NOMO-1 treated with DMSO at 0.1 percent for 48 hours (cell line): ENCODE results near the gene SLC25A12.
A peak's percentile ranks its signal among the peaks of the same experiment; 100 is the strongest.
"Not testable (repeated sequence)": the region's sequence is repeated elsewhere in the genome, so short reads cannot be mapped to it uniquely, and the experiment has no call there.

Source experiments
- DNase-seq: peaks from one replicate; lab custom pipeline; 2025; ENCODE audit not compliant: unreplicated experiment; lab: John Stamatoyannopoulos, UW

SLC25A12 gene

DNA sequence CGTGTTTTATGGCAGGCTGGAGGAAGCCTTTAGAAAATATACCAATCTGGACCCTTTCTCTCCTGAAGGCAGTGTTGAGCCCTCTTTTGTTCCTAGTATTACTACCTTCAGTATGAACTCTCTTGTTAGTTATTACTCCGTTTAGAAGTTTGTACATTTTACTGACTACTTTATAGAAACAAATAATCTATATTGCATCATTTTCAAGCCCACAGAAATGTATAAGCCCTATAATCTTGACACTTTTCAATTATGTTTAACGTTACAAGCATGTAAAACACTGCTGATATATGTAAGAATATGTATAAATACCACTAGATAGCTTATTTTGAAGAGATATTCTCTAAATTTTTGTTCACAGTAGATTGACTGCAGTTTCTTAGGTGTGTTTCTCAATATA, 64.0 kb downstream of the SLC25A12 start:
- DNase-seq = no peak

DNA sequence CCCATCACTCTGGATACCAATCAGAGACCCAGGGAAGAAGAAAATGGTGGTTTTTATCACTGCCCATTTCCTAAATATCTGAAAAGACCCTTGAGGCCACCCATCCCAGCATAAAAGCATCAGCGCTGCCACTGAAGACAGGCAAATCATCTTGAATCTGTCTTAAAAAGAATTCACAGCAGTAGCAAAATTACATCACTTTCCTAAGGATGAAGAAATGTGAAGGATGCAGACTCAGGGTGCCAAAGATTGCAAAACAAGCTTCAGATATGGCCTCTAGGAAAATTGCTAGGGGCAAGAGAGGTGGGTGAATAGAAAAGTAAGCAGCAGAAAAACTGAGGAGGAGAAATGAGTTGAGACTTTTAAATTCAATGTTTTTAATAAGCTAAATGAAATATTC, 70.0 kb downstream of the SLC25A12 start:
- peak; percentile 51 for DNase-seq

DNA sequence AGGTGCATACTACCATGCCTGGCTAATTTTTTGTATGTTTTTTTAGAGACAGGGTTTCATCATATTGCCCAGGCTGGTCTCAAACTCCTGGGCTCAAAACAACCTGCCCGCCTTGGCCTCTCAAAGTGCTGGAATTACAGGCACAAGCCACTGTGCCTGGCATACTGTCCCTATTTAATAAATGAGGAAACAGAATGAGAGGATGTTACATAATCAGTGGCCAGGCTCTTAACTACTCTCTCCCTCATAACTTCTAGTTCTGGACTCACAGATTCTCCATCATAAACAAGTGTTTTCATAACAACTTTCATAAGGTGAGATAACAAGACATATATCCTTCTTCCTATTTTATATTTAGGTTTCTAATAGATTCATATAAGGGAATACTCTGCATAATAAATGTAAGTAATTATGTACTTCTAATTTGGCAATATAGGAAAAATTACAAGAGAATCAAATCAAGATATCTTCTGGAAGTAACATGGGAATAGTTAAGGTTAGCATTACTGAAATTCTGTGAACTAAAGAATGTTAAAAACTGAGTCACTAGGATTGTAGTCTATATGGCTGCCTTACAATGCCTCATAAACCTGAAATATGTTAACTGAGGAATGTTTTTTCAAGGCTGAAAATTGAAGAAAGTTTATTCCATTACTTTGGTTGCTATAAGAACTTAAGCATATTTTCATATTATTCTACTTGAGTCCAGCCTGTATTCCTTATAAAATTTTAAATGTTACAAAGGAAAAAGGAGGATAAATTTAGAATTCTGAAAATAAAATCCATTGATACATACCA, 71.3 kb downstream of the SLC25A12 start:
- peak; percentile 71 for DNase-seq

DNA sequence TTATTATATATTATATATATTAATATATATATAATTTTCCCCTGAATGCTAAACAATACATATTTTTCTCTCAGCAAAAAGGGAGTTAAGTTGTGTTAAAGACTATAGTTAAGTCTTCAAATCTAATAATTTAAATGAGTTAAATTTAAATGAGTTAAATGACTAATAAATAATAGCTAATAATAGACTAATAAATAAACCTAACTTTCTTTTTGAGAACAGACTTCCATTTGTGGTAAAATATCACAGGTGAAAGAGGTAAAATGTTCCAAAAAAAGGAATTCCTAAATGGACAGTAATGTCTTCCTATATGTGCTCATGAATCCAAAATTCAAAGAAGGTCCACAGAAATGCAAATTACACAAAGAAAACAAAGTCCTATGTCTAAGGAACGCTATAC, 74.6 kb downstream of the SLC25A12 start:
- no peak for DNase-seq

DNA sequence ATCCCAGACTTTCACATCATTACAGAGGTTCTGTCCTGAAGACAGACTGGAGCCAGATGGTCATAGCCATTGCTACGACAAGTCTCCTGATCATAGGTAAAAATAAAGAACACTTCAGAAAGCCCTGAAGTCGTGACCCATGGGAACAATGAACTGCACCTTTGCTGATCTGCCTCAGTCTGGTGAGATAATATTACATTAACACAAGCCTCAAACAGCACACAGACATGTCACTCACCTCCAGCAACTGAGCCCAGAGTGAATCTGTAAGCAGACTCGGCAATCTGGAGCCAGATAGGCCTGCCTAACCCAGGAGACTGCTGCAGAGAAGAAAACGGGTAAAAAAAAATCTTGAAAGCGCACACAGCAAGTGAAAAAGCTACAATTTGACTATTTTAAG, 79.2 kb downstream of the SLC25A12 start:
- DNase-seq = no peak

DNA sequence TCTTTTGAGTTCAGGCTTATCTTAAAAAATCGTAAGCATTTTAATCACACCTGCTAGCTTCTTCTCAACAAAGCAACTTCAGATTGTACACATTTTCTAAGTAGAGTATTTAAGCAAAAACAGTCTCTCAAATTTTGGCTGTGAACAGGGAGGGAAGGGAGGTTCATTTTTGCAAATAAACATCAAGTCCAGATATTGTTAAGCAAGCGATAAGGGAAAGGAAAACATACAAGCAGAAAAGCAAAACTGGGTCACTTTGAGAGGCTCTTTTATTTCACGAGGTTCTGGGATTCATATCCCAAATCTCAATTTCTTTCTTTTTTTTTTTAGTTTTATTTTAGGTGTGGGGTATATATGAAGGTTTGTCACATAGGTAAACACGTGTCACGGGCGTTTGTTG, 79.9 kb downstream of the SLC25A12 start:
- no peak for DNase-seq

DNA sequence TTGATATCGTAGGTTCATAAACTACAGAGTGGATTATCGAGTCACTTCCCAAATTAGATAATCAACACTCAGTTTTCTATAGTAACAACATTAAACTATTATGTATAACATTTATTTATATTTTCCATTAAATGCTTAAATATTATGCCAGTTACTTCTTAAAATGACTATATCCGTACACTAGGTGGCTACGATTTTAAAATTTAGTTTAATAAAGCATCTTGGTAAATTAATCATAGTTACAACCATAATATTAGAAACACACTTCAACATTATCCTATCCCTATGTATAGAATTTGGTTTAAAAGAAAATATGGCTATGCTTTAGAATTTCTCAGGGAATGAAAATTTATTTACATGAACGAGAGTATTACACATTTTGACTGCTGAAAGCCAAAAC, 80.3 kb downstream of the SLC25A12 start:
- no peak for DNase-seq

DNA sequence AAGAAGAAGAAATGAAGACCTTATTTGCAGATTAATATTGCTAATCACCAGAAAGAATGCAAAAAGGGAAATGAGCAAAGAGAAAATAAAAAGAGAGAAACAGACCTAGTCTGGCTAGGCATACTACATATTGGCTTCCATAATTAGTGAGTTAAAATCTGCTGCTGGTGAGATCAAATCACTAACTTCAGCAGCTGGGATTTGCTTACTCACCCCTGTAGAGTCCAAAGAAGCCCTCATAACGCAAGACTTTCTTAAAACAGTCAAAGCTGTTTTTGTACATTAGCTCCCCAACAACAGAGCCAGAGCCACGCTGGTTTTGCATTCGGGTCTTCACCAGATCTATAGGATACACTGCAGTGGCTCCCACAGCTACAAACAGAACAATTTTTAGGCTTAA, 80.9 kb downstream of the SLC25A12 start:
- DNase-seq = no peak

DNA sequence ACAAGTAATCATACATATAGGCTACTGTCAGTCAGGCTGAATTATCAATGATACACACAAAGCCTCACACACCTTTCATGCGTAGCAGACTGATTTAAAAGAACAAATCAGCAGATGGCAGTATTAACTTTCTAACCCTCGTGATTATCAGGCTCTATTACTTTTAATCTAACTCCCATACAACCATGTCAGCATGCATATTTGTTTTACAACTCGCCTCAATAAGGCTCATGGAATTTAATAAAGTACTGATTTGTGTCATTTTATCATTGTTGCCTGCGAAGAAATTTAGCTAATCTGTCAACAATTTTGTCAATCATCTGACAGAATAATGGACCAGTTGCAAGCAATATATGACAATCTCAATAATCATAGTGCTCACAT, 82.8 kb downstream of the SLC25A12 start:
- DNase-seq = no peak

DNA sequence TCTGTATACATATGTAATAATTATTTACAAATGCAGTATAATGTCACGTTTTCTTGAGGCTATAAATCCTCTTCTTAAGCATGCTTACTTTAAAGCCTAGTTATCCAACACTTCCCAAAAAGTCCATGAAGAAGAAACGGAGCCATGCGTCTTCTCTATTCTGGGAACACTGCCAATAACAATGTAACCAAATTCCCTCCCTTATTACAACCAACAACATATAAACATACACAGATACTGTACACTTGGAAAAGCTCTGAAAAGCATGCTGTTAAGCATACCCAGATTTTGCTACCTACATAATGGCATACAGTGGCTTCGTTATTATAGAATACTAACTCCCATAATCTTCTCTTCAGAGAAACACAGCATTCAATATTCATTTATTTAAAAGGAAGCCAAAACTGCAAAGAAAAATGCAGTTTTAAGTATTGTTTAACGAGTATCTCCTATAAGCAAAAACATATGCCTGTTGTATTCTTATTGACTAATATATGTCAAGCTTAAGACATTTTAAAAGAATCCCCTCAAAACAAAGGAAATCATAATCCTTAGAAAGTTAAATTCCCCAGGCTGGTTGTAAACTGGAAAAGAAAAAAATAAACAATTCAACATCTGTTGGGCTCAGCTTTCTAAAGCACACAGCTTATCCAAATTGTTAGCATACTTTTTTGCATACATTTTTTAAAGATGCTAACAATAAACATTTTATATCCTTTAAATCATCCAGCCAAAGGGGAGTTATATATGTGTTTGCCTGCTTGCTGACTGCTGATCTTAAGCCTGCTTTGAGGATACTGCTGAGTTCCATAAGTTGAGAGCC, 83.4 kb downstream of the SLC25A12 start:
- no peak for DNase-seq

DNA sequence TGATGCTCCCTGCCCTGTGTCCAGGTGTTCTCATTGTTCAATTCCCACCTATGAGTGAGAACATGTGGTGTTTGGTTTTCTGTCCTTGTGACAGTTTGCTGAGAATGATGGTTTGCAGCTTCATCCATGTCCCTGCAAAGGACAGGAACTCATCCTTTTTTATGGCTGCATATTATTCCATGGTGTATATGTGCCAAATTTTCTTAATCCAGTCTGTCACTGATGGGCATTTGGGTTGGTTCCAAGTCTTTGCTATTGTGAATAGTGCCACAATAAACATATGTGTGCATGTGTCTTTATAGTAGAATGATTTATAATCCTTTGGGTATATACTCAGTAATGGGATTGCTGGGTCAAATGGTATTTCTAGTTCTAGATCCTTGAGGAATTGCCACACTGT, 85.2 kb downstream of the SLC25A12 start:
- not testable (repeated sequence) for DNase-seq

DNA sequence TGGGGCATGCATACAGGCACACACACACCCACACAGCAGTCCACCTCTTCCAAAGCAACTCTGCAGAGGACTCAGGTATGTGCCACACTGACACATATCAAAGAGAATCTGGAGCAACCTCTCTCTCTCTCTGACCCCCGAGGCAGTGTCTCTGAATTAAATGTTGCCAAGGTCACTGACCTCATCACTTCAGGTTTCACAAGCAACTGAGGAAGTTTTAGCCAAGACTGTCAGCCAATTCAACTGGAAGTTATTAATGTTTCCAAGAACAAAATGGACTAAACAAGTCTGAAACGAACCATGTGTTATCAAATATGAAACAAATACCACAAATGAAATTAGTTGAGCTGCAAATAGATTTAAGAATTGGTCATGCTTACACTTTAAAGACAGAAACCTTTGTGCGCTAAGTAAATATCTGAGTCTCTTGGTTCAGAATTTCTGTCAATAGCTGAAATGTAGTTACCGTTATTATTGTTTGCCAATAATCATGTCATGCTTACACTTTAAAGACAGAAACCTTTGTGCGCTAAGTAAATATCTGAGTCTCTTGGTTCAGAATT, 86.1 kb downstream of the SLC25A12 start:
- no peak for DNase-seq

DNA sequence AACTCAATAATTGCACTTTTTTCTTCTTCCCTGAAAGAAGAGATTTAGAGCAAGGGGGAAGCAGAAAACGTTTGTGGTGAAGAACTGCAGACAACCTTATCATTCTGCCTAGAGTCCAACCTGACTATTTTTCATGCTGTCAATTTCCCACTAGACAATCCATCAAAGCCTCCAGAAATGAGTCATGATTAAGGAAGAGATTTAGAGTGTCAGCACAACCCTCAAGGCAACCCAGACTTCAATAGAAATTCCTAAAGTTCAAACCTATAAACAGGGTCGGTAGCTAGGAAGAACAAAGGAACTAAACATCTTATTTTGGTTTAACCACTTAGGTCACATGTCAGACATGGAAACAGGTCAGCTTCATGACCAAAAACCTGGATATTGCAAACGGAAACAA, 86.9 kb downstream of the SLC25A12 start:
- no peak for DNase-seq

DNA sequence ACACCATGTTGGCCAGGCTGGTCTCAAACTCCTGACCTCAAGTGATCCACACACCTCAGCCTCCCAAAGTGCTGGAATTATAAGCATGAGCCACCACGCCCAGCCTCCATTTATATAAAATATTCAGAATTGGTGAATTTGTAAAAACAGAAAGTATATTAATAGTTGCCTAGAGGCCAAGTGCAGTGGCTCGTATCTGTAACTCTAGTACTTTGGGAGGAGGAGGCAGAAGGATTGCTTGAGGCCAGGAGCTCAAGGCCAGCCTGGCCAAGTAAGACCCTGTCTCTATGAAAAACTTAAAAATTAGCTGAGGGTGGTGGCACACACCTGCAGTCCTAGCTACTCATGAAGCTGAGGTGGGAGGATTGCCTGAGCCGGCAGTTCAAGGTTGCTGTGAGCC, 89.6 kb downstream of the SLC25A12 start:
- DNase-seq = no peak

DNA sequence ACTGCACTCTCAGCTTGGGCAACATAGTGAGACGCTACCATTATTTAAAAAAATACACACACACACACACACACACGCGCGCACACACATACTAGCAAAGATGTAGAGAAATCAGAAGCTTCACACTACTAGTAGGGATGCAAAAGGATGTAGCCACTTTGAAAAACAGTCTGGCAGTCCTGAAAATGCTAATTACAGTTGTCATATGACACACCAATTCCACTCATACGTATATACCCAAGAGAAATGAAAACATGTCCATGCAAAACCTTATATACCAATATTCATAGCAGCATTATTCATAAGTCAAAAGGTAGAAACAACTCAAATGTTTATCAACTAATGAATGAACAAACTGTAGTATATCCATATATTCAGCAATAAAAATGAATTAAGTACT, 90.3 kb downstream of the SLC25A12 start:
- no peak for DNase-seq

DNA sequence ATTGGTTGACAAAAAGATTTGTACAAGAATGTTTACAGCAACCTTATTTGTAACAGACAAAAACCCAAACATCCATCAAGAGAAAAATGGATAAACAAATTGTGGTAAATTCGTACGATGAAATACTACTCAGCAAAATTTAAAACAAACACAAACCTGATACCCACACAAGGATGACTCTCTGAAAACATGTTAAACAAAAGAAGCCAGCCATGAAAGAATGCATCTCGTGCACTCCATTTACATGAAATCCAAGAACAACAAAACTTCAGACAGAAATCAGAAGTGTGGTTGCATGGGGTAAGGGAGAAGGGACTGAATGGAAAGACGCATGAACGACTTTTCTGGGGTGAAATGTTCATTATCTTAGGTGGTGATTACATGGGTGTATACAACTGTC, 93.4 kb downstream of the SLC25A12 start:
- DNase-seq = no peak

DNA sequence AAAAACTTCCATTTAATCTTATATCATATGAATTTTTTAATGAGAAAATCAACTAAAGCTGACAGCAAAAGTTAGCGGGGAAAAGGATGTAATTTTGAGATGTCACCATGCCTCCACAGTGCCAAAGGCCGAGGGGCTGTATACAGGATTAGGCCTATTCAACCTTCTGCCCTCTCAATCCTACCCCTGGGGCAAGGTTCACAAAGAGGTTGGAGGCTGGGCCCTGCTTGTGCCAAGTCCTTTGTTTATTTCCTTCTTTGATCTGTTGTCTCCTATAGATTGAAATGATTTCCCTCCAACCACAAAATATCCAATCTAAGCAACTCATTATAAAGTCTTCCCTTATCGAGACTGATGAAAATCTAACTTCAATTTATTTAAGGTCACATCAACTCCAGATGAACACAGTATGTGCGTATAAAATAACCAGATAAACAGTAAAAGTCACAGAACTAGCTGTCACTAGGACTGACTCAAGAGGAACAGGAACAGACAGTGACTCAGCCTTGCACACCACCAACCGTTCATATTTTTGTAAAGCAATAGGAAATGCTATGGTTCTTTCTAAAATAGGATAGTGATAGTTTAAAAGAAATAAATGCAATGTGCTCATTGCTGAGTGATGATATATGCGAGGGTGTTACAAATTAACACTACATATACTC, 95.8 kb downstream of the SLC25A12 start:
- peak; percentile 93 for DNase-seq

DNA sequence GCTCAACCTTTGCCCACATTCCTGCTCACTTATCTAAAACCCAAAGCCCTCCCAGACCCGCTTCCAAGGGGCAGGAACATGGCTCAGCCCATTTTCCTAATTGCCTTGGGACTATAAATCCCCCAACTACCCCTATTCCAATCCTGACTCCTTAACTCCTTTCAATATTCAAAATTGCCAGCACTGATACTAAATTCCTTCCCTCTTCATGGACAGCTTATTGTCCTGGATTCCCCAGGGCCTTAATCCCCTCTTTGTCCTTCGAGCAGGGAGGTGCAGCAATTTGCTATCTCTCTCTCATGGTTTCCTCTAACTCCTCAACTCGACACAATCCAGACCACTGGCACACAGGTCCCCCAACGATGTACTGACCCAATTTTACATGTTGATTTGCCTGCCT, 99.1 kb downstream of the SLC25A12 start:
- no peak for DNase-seq

DNA sequence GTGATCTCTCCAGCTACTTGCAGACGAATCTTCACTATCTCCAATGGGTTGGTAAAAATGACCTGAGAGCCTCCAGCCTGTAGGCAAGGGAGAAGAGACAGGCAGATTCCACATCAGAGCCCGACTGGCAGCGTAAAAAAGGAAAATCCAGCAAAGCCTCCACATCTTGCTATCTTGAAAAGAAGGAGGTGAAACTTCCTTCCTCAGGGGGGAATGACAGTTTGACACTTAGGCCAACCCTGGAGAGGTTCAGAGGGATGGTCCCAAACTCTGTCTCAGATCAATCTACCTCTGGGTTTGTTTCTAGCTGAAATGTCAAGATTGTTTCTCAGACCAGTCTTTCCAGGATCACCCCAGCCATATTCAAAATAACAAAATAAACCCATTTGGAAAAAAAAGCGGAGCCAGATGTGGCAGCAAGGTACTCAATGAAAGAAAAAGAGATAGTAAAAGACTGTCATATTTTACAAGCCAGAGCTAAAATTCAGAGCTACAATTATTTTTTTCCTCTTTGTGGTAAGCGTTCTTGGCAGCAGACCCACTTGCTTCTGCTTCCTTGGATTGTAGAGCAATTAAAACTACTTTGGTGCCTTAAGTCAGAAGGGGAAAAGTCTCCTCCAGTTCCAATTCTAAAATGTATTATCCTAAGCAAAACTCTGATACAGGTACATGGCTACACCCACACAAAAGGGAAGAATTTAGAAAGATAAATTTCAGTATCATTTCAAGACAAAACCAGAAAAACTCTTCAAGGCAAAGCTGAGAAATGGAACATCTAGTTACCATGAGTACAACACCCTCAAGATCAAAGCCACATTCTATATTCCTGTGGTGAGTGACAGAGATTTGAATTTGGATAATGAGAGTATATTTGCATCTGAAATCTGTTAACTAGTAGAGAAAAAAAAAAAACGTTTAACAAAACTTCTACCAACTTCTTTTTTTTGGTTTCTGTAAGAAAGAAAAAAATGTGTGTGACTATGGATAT, 100.1 kb downstream of the SLC25A12 start:
- DNase-seq = no peak

DNA sequence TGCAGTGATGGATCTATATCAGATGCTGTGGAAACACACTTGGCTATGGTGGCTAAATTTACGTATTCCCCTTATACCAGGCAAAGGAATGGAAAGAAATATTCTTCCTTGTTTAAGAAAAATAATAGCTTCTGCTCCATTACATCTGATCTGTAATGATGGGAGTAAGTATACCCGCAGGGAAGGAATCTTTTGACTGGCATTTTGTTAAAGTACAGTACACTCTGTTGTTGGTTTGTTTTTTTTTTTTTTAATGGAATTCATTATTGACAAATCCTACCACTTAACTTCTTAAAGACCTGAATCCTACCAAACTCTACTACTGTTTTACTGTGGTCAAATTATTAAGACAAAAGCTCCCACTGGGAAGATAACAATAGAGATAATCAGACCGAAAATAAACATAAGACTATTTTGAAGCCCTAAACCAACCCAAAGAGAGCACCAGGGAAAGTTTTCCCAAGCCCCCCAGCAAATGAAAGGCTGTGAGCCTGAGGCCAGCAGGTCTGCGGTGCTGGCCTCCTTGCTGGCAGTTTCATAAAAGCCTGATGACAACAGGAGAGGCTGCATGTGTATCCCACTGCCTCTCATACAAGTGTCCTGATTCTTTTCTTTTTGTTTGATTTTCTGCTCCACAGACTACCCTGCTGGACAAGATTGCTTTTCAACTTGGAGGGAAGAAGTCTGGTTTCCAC, 101.0 kb downstream of the SLC25A12 start:
- DNase-seq = no peak
